HFF-Myc (cell line): Measurements from ENCODE around the gene BRF1.

Source experiments
- DNase-seq: peaks from one replicate; pipeline ENCODE4 v3.0.0-alpha.2; 2011; ENCODE audit warnings: low read depth; ENCODE audit errors: extremely low read depth
- H3K4me3 ChIP-seq: replicated peaks from 2 replicates; pipeline ENCODE4 v1.5.1; 2011; ENCODE audit warnings: low read depth, mild to moderate bottlenecking, control low read depth, low read length
- TF ChIP-seq, protein P1 (sequence below): IDR thresholded peaks from 2 replicates; pipeline ENCODE4 v1.5.1; 2012; ENCODE audit warnings: mild to moderate bottlenecking, low read depth, low read length, control low read depth; ENCODE audit errors: missing control alignments

BRF1 gene

GRCh38 chr14:105168979-105169507 is 131.8 kb downstream of the BRF1 start:
- TF ChIP-seq, protein P1, sequence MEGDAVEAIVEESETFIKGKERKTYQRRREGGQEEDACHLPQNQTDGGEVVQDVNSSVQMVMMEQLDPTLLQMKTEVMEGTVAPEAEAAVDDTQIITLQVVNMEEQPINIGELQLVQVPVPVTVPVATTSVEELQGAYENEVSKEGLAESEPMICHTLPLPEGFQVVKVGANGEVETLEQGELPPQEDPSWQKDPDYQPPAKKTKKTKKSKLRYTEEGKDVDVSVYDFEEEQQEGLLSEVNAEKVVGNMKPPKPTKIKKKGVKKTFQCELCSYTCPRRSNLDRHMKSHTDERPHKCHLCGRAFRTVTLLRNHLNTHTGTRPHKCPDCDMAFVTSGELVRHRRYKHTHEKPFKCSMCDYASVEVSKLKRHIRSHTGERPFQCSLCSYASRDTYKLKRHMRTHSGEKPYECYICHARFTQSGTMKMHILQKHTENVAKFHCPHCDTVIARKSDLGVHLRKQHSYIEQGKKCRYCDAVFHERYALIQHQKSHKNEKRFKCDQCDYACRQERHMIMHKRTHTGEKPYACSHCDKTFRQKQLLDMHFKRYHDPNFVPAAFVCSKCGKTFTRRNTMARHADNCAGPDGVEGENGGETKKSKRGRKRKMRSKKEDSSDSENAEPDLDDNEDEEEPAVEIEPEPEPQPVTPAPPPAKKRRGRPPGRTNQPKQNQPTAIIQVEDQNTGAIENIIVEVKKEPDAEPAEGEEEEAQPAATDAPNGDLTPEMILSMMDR: peak; percentile 57
- H3K4me3 ChIP-seq: no peak overlapping the region
- DNase-seq: no peak

GRCh38 chr14:105168496-105168978 is 132.3 kb downstream of the BRF1 start, which contains the start of gene JAG2:
JAG2 (minus strand) TSS chr14:105168776; CDS start chr14:105168420, 356 bp downstream.
- TF ChIP-seq, protein P1: no peak
- no peak within 1 kb of the TSS for H3K4me3 ChIP-seq
- DNase-seq: no peak

- no peak overlapping the region for H3K4me3 ChIP-seq
- DNase-seq: no peak
- TF ChIP-seq, protein P1: no peak
Observed at GRCh38 chr14:105168093-105168420, 132.7 kb downstream of the BRF1 start.

GRCh38 chr14:105167303-105168092 is 133.3 kb downstream of the BRF1 start:
- no peak overlapping the region for H3K4me3 ChIP-seq
- TF ChIP-seq, protein P1: no peak
- no peak for DNase-seq

- DNase-seq: no peak
- H3K4me3 ChIP-seq: no peak overlapping the region
- TF ChIP-seq, protein P1: no peak
Observed at GRCh38 chr14:105166571-105167302, 134.1 kb downstream of the BRF1 start.

GRCh38 chr14:105165761-105166485 is 134.9 kb downstream of the BRF1 start:
- no peak for DNase-seq

More at GRCh38 chr14:105165761-105166485, 134.9 kb downstream of the BRF1 start:
- no peak overlapping the region for H3K4me3 ChIP-seq
- TF ChIP-seq, protein P1: no peak
